Measurements from ENCODE around the gene TOPAZ1.
A peak's percentile ranks its signal among the peaks of the same experiment; 100 is the strongest.

TOPAZ1 gene

DNA sequence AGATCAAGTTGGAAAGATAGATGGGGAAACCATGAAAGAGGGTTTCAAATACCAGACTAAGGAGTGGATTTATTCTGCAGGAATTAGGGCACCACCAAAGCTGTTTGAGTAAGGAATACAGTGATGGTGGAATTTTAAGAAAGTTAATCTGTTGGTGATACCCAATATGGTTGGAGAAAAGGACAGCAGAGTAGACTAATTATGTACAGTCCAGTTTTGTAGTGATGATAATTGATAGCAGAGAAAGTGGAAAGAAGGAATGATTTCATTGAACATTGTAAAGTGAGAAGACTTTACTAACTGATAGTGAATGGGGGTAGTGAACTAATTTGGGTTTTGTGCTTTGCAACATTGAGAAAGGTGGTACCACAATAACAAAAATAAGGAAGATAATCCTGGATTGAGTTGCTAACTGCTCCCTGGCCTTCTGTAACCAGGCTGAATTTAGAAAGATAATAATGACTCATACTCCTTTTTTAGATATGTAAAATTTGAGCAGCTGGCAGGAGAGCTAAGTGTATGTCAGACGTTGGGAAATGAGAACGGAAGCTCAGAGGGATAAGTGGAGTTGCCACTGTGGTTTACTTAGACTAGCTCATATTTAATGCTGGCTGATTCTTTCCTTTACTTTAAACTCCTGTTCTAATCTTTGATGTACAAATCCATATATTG lies 113.8 kb downstream of the TOPAZ1 start:
- peak in 1 of 2 experiments; percentile 11 for DNase-seq
- no peak for TF ChIP-seq GATA1 (IDR thresholded peaks at IDR 0.05; ENCODE audit: low read depth, low read length)
- TF ChIP-seq POLR2A (IDR thresholded peaks at IDR 0.05; ENCODE audit: low read length) = no peak

DNA sequence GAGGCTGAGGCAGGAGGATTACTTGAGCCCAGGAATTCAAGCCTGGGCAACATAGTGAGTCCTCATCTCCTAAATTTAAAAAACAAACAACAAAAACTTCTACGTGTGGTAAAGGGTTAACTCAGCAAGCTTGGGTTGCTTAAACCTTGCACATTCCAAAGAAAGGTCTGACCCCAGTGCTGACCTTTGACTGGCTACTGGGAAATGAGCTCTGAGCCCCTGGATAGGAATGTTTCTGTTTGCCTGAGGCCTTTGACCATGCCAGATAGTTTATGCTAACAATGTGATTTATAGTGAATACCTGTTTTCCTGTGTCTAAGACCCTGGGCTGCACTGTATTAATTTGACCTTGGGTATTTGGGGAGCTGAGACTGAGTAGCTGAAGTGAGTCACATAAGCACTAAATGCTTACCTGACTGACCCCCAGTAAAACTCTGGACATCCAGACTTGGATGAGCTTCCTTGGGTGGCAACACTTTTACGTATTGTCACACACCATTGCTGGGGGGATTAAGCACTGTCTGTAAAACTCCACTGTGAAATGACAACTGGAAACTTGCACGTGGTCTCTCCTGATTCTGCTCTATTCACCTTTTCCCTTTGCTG lies 117.6 kb downstream of the TOPAZ1 start:
- no peak for DNase-seq

DNA sequence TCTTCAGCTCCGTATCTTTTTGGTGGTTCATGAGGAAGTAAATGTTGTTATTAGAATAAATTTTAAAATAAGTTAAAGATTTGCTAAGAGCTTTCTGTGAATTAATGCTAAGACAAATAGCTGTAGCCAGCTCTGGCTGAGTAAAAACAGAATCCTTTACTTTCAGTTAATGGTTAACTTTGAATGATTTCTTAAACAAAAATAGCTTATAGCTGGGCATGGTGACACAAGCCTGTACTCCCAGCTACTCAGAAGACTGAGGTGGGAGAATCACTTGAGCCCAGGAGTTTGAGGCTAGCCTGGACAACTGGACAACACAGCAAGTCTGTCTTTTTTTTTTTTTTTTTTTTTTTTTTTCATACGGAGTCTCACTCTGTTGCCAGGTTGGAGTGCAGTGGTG lies 121.9 kb downstream of the TOPAZ1 start:
- DNase-seq = no peak
- no peak for TF ChIP-seq POLR2A (IDR thresholded peaks at IDR 0.05; ENCODE audit: low read length)
- TF ChIP-seq GATA1 (IDR thresholded peaks at IDR 0.05; ENCODE audit: low read depth, low read length) = no peak

More for the DNA sequence above, 117.6 kb downstream of the TOPAZ1 start:
- TF ChIP-seq POLR2A (IDR thresholded peaks at IDR 0.05; ENCODE audit: low read length) (no peak), GATA1 (IDR thresholded peaks at IDR 0.05; ENCODE audit: low read depth, low read length) (no peak)

DNA sequence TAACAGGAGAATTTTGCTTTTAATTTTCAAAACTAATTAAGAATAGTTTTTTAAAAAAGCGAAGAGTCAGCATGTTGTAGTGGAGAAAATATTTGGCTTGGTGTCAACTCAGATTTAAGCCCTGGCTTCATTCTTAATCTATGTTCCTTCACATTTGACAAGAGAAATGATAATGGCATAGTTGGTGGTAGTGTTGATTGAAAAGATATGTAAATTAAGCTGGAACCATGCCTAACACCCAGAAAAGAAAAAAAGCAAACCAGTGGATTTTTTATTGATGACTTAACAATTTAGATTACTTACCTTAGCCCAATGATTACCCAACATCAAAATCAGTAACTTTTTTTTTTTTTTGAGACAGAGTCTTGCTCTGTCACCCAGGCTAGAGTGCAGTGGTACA lies 124.3 kb downstream of the TOPAZ1 start:
- TF ChIP-seq GATA1 (IDR thresholded peaks at IDR 0.05; ENCODE audit: low read depth, low read length) (no peak), POLR2A (IDR thresholded peaks at IDR 0.05; ENCODE audit: low read length) (no peak)
- no peak for DNase-seq

DNA sequence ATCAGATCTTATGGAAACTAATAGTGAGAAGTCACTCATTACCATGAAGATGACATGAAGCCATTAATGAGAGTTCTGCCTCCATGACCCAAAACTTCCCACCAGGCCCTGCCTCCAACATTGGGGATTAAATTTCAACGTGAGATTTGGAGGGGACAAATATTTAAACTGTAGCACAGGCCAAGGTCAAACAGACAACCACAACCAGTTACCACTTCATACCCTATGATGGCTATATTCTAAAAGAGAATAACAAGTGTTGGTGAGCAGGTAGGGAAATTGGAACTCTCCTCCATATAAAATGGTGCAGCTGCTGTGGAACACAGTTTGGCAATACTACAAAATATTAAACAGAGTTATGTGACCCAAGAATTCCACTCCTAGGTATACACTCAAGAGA lies 133.8 kb downstream of the TOPAZ1 start:
- no peak for TF ChIP-seq POLR2A (IDR thresholded peaks at IDR 0.05; ENCODE audit: low read length)
- no peak for TF ChIP-seq GATA1 (IDR thresholded peaks at IDR 0.05; ENCODE audit: low read depth, low read length)
- no peak for DNase-seq
